22Rv1 (cell line): ENCODE results near the gene FRAS1.

Experiments
- ZFX ChIP-seq: fragments of 450-650 bp; IDR thresholded peaks from 2 replicates; pipeline ENCODE4 v1.6.1; 2017; ENCODE audit warnings: antibody characterized with exemption, borderline replicate concordance
- TF ChIP-seq, protein P1 (sequence below): fragments of 450-650 bp; IDR thresholded peaks from 2 replicates; pipeline ENCODE4 v1.5.1; 2017; ENCODE audit warnings: mild to moderate bottlenecking

DNA sequence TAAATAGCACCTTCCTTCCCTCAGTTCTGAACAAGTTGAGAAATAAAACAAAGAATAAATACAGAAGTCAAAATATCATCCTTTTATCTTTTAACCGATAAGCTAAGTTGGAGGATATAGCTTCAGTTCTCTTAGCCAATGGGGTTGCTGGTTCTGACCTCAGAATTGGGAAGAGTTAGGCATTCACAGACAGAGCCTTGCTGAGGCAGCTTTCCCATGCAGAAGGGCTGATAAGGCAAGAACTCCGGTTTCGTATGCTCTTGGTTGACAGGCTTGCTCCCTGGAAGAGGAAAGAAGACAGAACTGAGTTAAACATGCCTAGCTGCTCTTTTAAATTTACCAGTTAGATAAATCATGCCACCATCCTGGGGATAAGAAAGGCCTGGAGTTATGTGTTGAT is 17.6 kb downstream of the FRAS1 start:
- TF ChIP-seq, protein P1, sequence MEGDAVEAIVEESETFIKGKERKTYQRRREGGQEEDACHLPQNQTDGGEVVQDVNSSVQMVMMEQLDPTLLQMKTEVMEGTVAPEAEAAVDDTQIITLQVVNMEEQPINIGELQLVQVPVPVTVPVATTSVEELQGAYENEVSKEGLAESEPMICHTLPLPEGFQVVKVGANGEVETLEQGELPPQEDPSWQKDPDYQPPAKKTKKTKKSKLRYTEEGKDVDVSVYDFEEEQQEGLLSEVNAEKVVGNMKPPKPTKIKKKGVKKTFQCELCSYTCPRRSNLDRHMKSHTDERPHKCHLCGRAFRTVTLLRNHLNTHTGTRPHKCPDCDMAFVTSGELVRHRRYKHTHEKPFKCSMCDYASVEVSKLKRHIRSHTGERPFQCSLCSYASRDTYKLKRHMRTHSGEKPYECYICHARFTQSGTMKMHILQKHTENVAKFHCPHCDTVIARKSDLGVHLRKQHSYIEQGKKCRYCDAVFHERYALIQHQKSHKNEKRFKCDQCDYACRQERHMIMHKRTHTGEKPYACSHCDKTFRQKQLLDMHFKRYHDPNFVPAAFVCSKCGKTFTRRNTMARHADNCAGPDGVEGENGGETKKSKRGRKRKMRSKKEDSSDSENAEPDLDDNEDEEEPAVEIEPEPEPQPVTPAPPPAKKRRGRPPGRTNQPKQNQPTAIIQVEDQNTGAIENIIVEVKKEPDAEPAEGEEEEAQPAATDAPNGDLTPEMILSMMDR, result no peak
- no peak for TF ChIP-seq ZFX
